Measurements from ENCODE around the gene IARS2. TPM values are rescaled to one million over a fixed set of nuclear protein-coding genes. Genes with fewer than 3 reads are reported as not detected.
"Not testable (repeated sequence)": the region's sequence is repeated elsewhere in the genome, so short reads cannot be mapped to it uniquely, and the experiment has no call there.

The IARS2 gene
- total RNA-seq, 2 donors from 2014 or later: 44.2 to 71.3 TPM

- Histone ChIP-seq H3K27me3 (no peaks in the 10 kb centered on the region), H3K27ac (no peak overlapping the region), H3K9me3 (no peaks in the 10 kb centered on the region), H3K4me1 (no peaks in the 10 kb centered on the region), H3K4me3 (no peak overlapping the region), H3K36me3 (peaks cover 62% of the 10 kb centered on the region)
- no peak for TF ChIP-seq CTCF (IDR thresholded peaks at IDR 0.05)
- DNase-seq (ENCODE audit: low spot score): no peak
Observed at GRCh38 chr1:220157738-220158137, 63.8 kb downstream of the IARS2 start.

- H3K4me1 ChIP-seq; H3K4me3 ChIP-seq; DNase-seq (ENCODE audit: low spot score); H3K27ac ChIP-seq; H3K9me3 ChIP-seq; H3K27me3 ChIP-seq: not testable (repeated sequence)
- H3K36me3 ChIP-seq: peaks cover 56% of the 10 kb centered on the region
Observed at GRCh38 chr1:220158530-220158929, 64.6 kb downstream of the IARS2 start.

GRCh38 chr1:220159041-220159440 is 65.1 kb downstream of the IARS2 start:
- H3K27me3 ChIP-seq: no peaks in the 10 kb centered on the region
- H3K36me3 ChIP-seq: peaks cover 55% of the 10 kb centered on the region
- no peak for TF ChIP-seq CTCF (IDR thresholded peaks at IDR 0.05)
- H3K9me3 ChIP-seq: no peaks in the 10 kb centered on the region
- no peak overlapping the region for H3K4me3 ChIP-seq
- no peak overlapping the region for H3K27ac ChIP-seq
- DNase-seq (ENCODE audit: low spot score): no peak
- no peaks in the 10 kb centered on the region for H3K4me1 ChIP-seq

- no peaks in the 10 kb centered on the region for H3K9me3 ChIP-seq
- H3K4me3 ChIP-seq: no peak overlapping the region
- H3K27ac ChIP-seq: no peak overlapping the region
- peaks cover 49% of the 10 kb centered on the region for H3K36me3 ChIP-seq
- H3K27me3 ChIP-seq: no peaks in the 10 kb centered on the region
- TF ChIP-seq CTCF (IDR thresholded peaks at IDR 0.05): no peak
- H3K4me1 ChIP-seq: no peaks in the 10 kb centered on the region
- DNase-seq (ENCODE audit: low spot score): no peak
Observed at GRCh38 chr1:220160027-220160426, 66.1 kb downstream of the IARS2 start.

- no peak for DNase-seq (ENCODE audit: low spot score)
- H3K9me3 ChIP-seq: no peaks in the 10 kb centered on the region
- no peaks in the 10 kb centered on the region for H3K4me1 ChIP-seq
- no peak overlapping the region for H3K27ac ChIP-seq
- H3K27me3 ChIP-seq: no peaks in the 10 kb centered on the region
- TF ChIP-seq CTCF (IDR thresholded peaks at IDR 0.05): no peak
- no peak overlapping the region for H3K4me3 ChIP-seq
- H3K36me3 ChIP-seq: peaks cover 43% of the 10 kb centered on the region
Observed at GRCh38 chr1:220164116-220164515, 70.2 kb downstream of the IARS2 start.

GRCh38 chr1:220164517-220164916 is 70.6 kb downstream of the IARS2 start:
- DNase-seq (ENCODE audit: low spot score): no peak
- Histone ChIP-seq H3K27me3 (no peaks in the 10 kb centered on the region), H3K27ac (no peak overlapping the region), H3K4me3 (no peak overlapping the region), H3K36me3 (peaks cover 43% of the 10 kb centered on the region), H3K9me3 (no peaks in the 10 kb centered on the region), H3K4me1 (no peaks in the 10 kb centered on the region)
- no peak for TF ChIP-seq CTCF (IDR thresholded peaks at IDR 0.05)

Measured in right atrium auricular region (tissue), 2 donors.